OCI-LY7 (cell line): Measurements from ENCODE around the gene APBB1. TPM values are rescaled to one million over a fixed set of nuclear protein-coding genes. Genes with fewer than 3 reads are reported as not detected.
A peak's percentile ranks its signal among the peaks of the same experiment; 100 is the strongest.

ENCODE experiments used
- BruUV-seq: library from RNA; stranded (reverse); fragments of 400-500 nt; replicated peaks from 2 replicates; lab custom pipeline; 2021; lab: Mats Ljungman, UMichigan
- CTCF ChIA-PET: fragments of 300-600 bp; sonication (Branson Sonifier 250); formaldehyde crosslinking; loops from one replicate; lab custom pipeline; 2022; ENCODE audit warnings: antibody characterized with exemption; ENCODE audit not compliant: unreplicated experiment; lab: Charles Lee
- POLR2A ChIA-PET: fragments of 300-600 bp; sonication (Branson Sonifier 250); formaldehyde crosslinking; loops from one replicate; lab custom pipeline; 2022; ENCODE audit warnings: antibody characterized with exemption; lab: Charles Lee
- DNase-seq: peaks from one replicate; pipeline ENCODE4 v3.0.0-alpha.2; 2015; ENCODE audit warnings: low spot score
- H2AFZ ChIP-seq: fragments of 200-600 bp; sonication (generic), shearing (Covaris generic); 2 replicates; pipeline ENCODE4 v1.6.1; 2014; ENCODE audit warnings: mild to moderate bottlenecking, antibody characterized with exemption, low read length, moderate library complexity
- H3K27ac ChIP-seq: fragments of 200-600 bp; sonication (generic); 2 replicates; pipeline ENCODE4 v1.5.1; 2014; ENCODE audit warnings: mixed run types, low read depth, mild to moderate bottlenecking, moderate library complexity, low read length, inconsistent platforms; ENCODE audit not compliant: poor library complexity, severe bottlenecking
- H3K36me3 ChIP-seq: fragments of 200-600 bp; sonication (generic); 2 replicates; pipeline ENCODE4 v1.6.1; 2014; ENCODE audit warnings: mild to moderate bottlenecking, antibody characterized with exemption, low read length, moderate library complexity, mixed read lengths; ENCODE audit not compliant: insufficient read depth
- H3K4me1 ChIP-seq: fragments of 200-600 bp; sonication (generic); 2 replicates; pipeline ENCODE4 v1.5.1; 2014; ENCODE audit warnings: mild to moderate bottlenecking, low read length; ENCODE audit not compliant: insufficient read depth, poor library complexity, severe bottlenecking
- H3K4me2 ChIP-seq: fragments of 200-600 bp; sonication (generic); 2 replicates; pipeline ENCODE4 v1.6.1; 2014; ENCODE audit warnings: mild to moderate bottlenecking, low read length
- H3K4me3 ChIP-seq: fragments of 200-600 bp; sonication (generic); 2 replicates; pipeline ENCODE4 v1.5.1; 2014; ENCODE audit warnings: mild to moderate bottlenecking, low read depth, low read length; ENCODE audit not compliant: poor library complexity, severe bottlenecking
- H3K79me2 ChIP-seq: fragments of 200-600 bp; sonication (generic); 2 replicates; pipeline ENCODE4 v1.6.1; 2016; ENCODE audit warnings: low read depth, mild to moderate bottlenecking, low read length, moderate library complexity, mixed read lengths; ENCODE audit not compliant: insufficient read depth
- H3K9me2 ChIP-seq: fragments of 200-600 bp; sonication (generic); 2 replicates; pipeline ENCODE4 v1.6.1; 2016; ENCODE audit warnings: mild to moderate bottlenecking, low read length, mixed read lengths; ENCODE audit not compliant: insufficient read depth
- H3K9me3 ChIP-seq: fragments of 200-600 bp; sonication (generic); 2 replicates; pipeline ENCODE4 v1.6.1; 2014; ENCODE audit warnings: mild to moderate bottlenecking, mixed run types, low read length, mixed read lengths
- H4K20me1 ChIP-seq: fragments of 200-600 bp; sonication (generic); 2 replicates; pipeline ENCODE4 v1.6.1; 2014; ENCODE audit warnings: mild to moderate bottlenecking, antibody characterized with exemption, low read length, moderate library complexity, mixed read lengths; ENCODE audit not compliant: insufficient read depth
- EZH2phosphoT487 ChIP-seq: fragments of 200-600 bp; sonication (generic); IDR thresholded peaks from 2 replicates; pipeline ENCODE4 v1.6.1; 2018; ENCODE audit warnings: low read depth, borderline replicate concordance, mild to moderate bottlenecking, mixed run types, antibody characterized with exemption, low read length, moderate library complexity, mixed read lengths
- intact Hi-C: fragments of 100-400 bp; cut with micrococcal nuclease; formaldehyde crosslinking; loops from one replicate; pipeline ENCODE4 v1.10.0; 2022; ENCODE audit not compliant: unreplicated experiment
- total RNA-seq, 2 experiments: library from RNA; depleted of rRNA in 1 of 2; stranded (reverse); fragments of >200 nt in 1 of 2; shearing (Covaris generic) in 1 of 2; gene quantifications; 2 replicates each; pipeline ENCODE4 v1.2.3, GENCODE V29; 2014 to 2022
- TF ChIP-seq, protein P1 (sequence below): fragments of 200-600 bp; sonication (generic); conservative IDR thresholded peaks from 2 replicates; pipeline ENCODE4 v1.5.1; 2014; ENCODE audit warnings: mild to moderate bottlenecking, antibody characterized with exemption, low read length, moderate library complexity, mixed read lengths

APBB1 gene
- total RNA-seq, 2 experiments from 2014 or later = 25.5 to 30.4 TPM

DNA sequence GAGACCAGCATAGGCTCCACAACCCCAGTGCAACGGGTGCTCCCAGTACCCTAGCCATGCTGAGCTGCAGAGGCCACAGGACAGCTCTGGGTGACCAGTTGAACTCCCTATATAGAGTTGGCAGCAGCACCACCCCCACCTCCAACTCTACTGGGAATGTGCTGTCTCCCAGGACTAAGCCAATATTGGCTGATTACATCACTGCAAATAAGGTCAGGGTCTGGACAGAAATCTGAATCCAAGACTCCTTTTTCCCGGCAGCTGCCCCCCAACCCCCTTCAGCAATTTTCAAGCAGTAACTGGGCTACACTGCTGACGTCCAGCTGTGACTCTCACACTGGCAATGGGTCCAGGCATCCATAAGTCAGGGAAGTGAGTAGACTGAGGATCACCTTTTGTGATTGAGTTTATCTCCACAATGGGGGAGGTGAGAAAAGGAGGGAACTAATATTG, 22.0 kb upstream of the APBB1 start, which contains the start of gene HPX:
Gene HPX, minus strand, starts transcription at position 82 of the 453 bp plus-strand sequence. Its CDS starts 24 bp downstream, at position 58.
- POLR2A ChIA-PET = interaction anchor here (0.7 to 1.3 kb wide), 3 partner anchors 14 to 52 kb away, joined by 3 read pairs; partner anchors contain the start of gene APBB1
- Histone ChIP-seq H3K4me1 (peaks cover 61% of the 10 kb centered on the region), H3K4me3 (no peak within 1 kb of the TSS), H4K20me1 (no peaks in the 10 kb centered on the region), H3K79me2 (no peaks in the 10 kb centered on the region), H3K9me2 (no peaks in the 10 kb centered on the region), H2AFZ (no peak within 1 kb of the TSS), H3K27ac (no peak within 1 kb of the TSS), H3K9me3 (no peaks in the 10 kb centered on the region), H3K36me3 (no peaks in the 10 kb centered on the region), H3K4me2 (no peak within 1 kb of the TSS)
- no peak for TF ChIP-seq EZH2phosphoT487
- TF ChIP-seq, protein P1, sequence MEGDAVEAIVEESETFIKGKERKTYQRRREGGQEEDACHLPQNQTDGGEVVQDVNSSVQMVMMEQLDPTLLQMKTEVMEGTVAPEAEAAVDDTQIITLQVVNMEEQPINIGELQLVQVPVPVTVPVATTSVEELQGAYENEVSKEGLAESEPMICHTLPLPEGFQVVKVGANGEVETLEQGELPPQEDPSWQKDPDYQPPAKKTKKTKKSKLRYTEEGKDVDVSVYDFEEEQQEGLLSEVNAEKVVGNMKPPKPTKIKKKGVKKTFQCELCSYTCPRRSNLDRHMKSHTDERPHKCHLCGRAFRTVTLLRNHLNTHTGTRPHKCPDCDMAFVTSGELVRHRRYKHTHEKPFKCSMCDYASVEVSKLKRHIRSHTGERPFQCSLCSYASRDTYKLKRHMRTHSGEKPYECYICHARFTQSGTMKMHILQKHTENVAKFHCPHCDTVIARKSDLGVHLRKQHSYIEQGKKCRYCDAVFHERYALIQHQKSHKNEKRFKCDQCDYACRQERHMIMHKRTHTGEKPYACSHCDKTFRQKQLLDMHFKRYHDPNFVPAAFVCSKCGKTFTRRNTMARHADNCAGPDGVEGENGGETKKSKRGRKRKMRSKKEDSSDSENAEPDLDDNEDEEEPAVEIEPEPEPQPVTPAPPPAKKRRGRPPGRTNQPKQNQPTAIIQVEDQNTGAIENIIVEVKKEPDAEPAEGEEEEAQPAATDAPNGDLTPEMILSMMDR = no peak
- intact Hi-C loops = no loop called here
- CTCF ChIA-PET = interaction anchor here (1.2 kb wide), 1 partner anchor 62 kb away, joined by 4 read pairs; no protein-coding TSS in a partner anchor
- DNase-seq = no peak
- no TSS peak for BruUV-seq

DNA sequence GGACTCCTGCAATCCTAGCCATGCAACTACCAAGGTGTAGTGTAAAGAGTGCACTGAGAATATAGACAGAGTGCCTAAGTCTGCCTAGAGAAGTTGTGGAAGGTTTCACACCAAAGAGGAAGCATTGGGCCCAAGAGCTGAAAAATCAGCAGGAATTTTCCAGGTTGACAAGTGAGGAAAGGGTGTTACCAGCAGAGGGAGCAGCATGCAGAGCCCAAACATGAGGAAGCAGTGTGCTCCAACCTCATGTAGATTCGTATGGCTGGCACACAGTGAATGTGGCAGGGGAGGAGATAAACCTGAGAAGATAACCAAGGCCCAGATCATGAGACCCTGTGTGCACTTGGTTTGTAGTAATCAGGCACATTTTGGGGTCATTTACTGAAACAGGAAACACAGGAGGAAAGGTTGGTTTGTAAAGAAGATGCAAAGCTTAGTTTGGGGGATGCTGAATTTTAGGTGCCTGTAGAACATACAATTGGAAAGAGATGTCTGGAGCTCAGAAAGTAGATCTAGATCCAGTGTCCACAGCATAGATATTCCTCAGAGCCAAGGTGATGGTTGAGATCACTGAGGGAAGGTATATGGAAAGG, 20.2 kb upstream of the APBB1 start:
- no peaks in the 10 kb centered on the region for H3K9me2 ChIP-seq
- DNase-seq = peak; percentile 72
- H3K27ac ChIP-seq = no peak overlapping the region
- no peaks in the 10 kb centered on the region for H3K36me3 ChIP-seq
- H3K4me2 ChIP-seq = peak overlapping the region; percentile 40
- BruUV-seq = no TSS peak
- H3K79me2 ChIP-seq = no peaks in the 10 kb centered on the region
- ChIA-PET CTCF (interaction anchor here (0.5 to 4.0 kb wide), 4 partner anchors 61 to 204 kb away, joined by 3 to 23 read pairs (median 3); no protein-coding TSS in a partner anchor), POLR2A (interaction anchor here (0.6 to 3.1 kb wide), 6 partner anchors 36 to 66 kb away, joined by 3 to 17 read pairs (median 3); no protein-coding TSS in a partner anchor)
- TF ChIP-seq EZH2phosphoT487 = no peak
- TF ChIP-seq, protein P1 = peak; percentile 83
- H3K9me3 ChIP-seq = no peaks in the 10 kb centered on the region
- H3K4me1 ChIP-seq = peaks cover 80% of the 10 kb centered on the region
- H4K20me1 ChIP-seq = no peaks in the 10 kb centered on the region
- intact Hi-C loops = loop anchor here (5.0 kb wide), 1 partner anchor 488 kb away; the partner anchor contains the start of gene ZNF215
- H2AFZ ChIP-seq = peak overlapping the region; percentile 83
- H3K4me3 ChIP-seq = no peak overlapping the region
